ENCODE results near the gene SLC4A1AP. TPM values are rescaled to one million over a fixed set of nuclear protein-coding genes. Genes with fewer than 3 reads are reported as not detected.

The SLC4A1AP gene
- total and polyA plus RNA-seq, 10 of the 15 experiments (the other 5 are each of a cell fraction or from before 2014, with no cell fraction given) = 6.5 to 30.1 (median 21.5) TPM

DNA sequence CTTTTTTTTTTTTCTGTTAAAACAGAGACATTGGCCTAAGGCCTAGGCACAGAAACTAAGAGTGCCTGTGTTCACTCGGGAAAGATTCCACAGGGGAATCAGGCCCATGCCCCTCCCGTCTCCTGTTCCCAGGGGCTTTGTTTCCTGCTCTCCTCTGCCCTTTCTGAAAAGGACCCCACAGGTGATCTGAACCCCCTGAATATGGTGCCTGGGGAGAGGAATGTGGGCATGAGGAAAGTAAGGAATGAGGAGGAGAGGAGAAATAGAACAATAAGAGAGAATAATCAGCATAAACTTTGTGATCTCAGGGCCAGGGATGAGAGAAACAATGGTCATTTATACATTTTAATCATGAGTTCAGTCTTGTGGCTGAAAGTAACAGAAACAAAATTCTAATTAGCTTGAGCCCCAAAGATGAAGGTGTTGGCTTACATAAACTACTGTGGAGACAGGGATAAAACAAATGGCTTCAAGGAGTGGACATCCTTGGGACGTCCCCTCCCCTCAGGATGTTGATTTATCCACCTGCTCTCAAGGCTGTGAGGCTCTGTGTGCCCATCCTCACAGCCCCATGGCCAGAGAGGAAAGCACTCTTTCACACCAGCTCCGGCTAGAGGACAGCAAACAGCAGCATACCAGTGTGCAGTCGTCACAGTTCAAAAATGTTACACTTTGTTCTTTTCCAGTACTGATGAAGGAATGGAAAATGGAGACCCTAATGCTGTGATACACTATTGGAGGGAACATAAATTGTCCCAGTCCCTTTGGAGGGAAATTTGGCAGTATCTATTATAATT is 61.4 kb downstream of the SLC4A1AP start:
- Histone ChIP-seq H3K9me3 (replicated peaks; ENCODE audit: control insufficient read depth, insufficient read depth, low read length) (no peaks in the 10 kb centered on the region), H2AFZ (ENCODE audit: control insufficient read depth, low read depth, low read length) (no peak overlapping the region), H3K4me3 (no peak overlapping the region), H3K79me2 (ENCODE audit: control insufficient read depth, insufficient read depth, low read length) (no peaks in the 10 kb centered on the region), H3K9ac (ENCODE audit: control insufficient read depth, insufficient read depth, low read length) (no peak overlapping the region), H3K27ac (ENCODE audit: control insufficient read depth, insufficient read depth) (no peak overlapping the region), H3K27me3 (replicated peaks in 1 of 2; ENCODE audit: control insufficient read depth in 2 of 2, insufficient read depth in 2 of 2, low read length in 1 of 2) (no peaks in the 10 kb centered on the region; a peak in 1 of 4 replicates), H3K4me1 (ENCODE audit: control insufficient read depth, insufficient read depth, low read length) (no peaks in the 10 kb centered on the region), H4K20me1 (ENCODE audit: control insufficient read depth, insufficient read depth) (no peaks in the 10 kb centered on the region), H3K4me2 (ENCODE audit: control insufficient read depth, insufficient read depth) (no peak overlapping the region), H3K36me3 (ENCODE audit: control insufficient read depth in 2 of 2, insufficient read depth in 2 of 2, low read length in 1 of 2) (no peaks in the 10 kb centered on the region)
- ChIA-PET CTCF (interaction anchor here (0.6 to 3.6 kb wide), 5 partner anchors 12 to 767 kb away, joined by 3 to 23 read pairs (median 7); no protein-coding TSS in a partner anchor), RAD21 (ENCODE audit: unreplicated experiment) (no interaction called here), SMC1A (ENCODE audit: uncharacterized antibody, unreplicated experiment) (no interaction called here), POLR2A (no interaction called here)
- intact Hi-C loops (cut with micrococcal nuclease; ENCODE audit: unreplicated experiment) (no loop called here), in situ Hi-C loops (cut with MboI) (no loop called here)
- DNase-seq (ENCODE audit: low read depth, low spot score) (no peak), FAIRE-seq (no peak), ATAC-seq (no peak)
- TF ChIP-seq KDM1A (IDR thresholded peaks at IDR 0.05; ENCODE audit: borderline replicate concordance) = no peak
- no peak for TF ChIP-seq CHD4 (IDR thresholded peaks at IDR 0.05)
- no peak for TF ChIP-seq IRF4 (IDR thresholded peaks at IDR 0.05; ENCODE audit: low read depth, low read length)
- TF ChIP-seq HDAC2 (IDR thresholded peaks at IDR 0.05) = no peak
- TF ChIP-seq RB1 (IDR thresholded peaks at IDR 0.05; ENCODE audit: borderline replicate concordance) = no peak
- TF ChIP-seq CREM (IDR thresholded peaks at IDR 0.05; ENCODE audit: low read depth) = no peak
- TF ChIP-seq BCL11A (IDR thresholded peaks at IDR 0.05; ENCODE audit: low read depth, low read length) = no peak
- TF ChIP-seq MYC (IDR thresholded peaks at IDR 0.05; ENCODE audit: insufficient read depth, insufficient read length, insufficient replicate concordance, low read length, severe bottlenecking) = no peak
- no peak for TF ChIP-seq ZNF687 (IDR thresholded peaks at IDR 0.05)
- no peak for TF ChIP-seq ZNF217 (IDR thresholded peaks at IDR 0.05)
- TF ChIP-seq TARDBP (IDR thresholded peaks at IDR 0.05; ENCODE audit: borderline replicate concordance) = no peak
- TF ChIP-seq YBX1 (IDR thresholded peaks at IDR 0.05) = no peak
- no peak for TF ChIP-seq BACH1 (IDR thresholded peaks at IDR 0.05; ENCODE audit: borderline replicate concordance)
- TF ChIP-seq FOXM1 (IDR thresholded peaks at IDR 0.05; ENCODE audit: low read depth, low read length) = no peak
- TF ChIP-seq TAF1 (IDR thresholded peaks at IDR 0.05; ENCODE audit: borderline replicate concordance, low read depth, low read length) = no peak
- 20% methylated on average over 5 of the region's 5 CpGs for WGBS (ENCODE audit: insufficient coverage, insufficient replicate concordance, low lambda C conversion rate, missing lambda C conversion rate)
- BruUV-seq (replicated peaks) = no TSS peak
